ENCODE measurements around the gene PLXND1. TPM values are rescaled to one million over a fixed set of nuclear protein-coding genes. Genes with fewer than 3 reads are reported as not detected.

PLXND1 gene
- total RNA-seq, 1 experiment from 2014 or later = 47.3 TPM

GRCh38 chr3:129622933-129623332 lies 16.5 kb upstream of the PLXND1 start:
- H4K20me1 ChIP-seq (ENCODE audit: insufficient read depth) = no peaks in the 10 kb centered on the region
- ChIA-PET RAD21 (ENCODE audit: low non-redundant PET in 1 of 2, low total read pairs in 2 of 2, uncharacterized antibody in 2 of 2, unreplicated experiment in 2 of 2) (interaction anchor here in 1 of 2 experiments (0.6 kb wide), 1 partner anchor 175 kb away, joined by 4 read pairs; no protein-coding TSS in a partner anchor), CTCF (interaction anchor here (1.2 kb wide), 1 partner anchor 311 kb away, joined by 3 read pairs; no protein-coding TSS in a partner anchor), POLR2A (interaction anchor here (0.5 kb wide), 1 partner anchor 139 kb away, joined by 3 read pairs; no protein-coding TSS in a partner anchor)
- H3K4me3 ChIP-seq (replicated peaks in 1 of 2; ENCODE audit: low read depth in 1 of 2, low read length in 2 of 2) = no peak overlapping the region
- intact Hi-C loops (cut with micrococcal nuclease) = no loop called here
- no peaks in the 10 kb centered on the region for H3K27me3 ChIP-seq (ENCODE audit: insufficient read depth, low read length)
- no peaks in the 10 kb centered on the region for H3K9me2 ChIP-seq (ENCODE audit: insufficient read depth)
- H3K9me3 ChIP-seq (ENCODE audit: control insufficient read depth in 1 of 2, insufficient read depth in 1 of 2, low read depth in 1 of 2, low read length in 2 of 2) = no peaks in the 10 kb centered on the region
- BruUV-seq (replicated peaks) = no TSS peak
- H3K79me2 ChIP-seq (ENCODE audit: insufficient read depth, low read length) = no peaks in the 10 kb centered on the region
- DNase-seq (ENCODE audit: low read depth, low spot score) = no peak
- no peaks in the 10 kb centered on the region for H3K36me3 ChIP-seq (ENCODE audit: control insufficient read depth in 1 of 2, insufficient read depth in 2 of 2, low read length in 2 of 2)
- no peak overlapping the region for H2AFZ ChIP-seq (ENCODE audit: low read depth, low read length, poor library complexity, severe bottlenecking)
- no peak overlapping the region for H3K27ac ChIP-seq (ENCODE audit: low read depth, low read length)
- H3K4me1 ChIP-seq (ENCODE audit: control insufficient read depth in 1 of 2, insufficient read depth in 2 of 2, low read length in 2 of 2) = peaks cover 15 to 19% of the 10 kb centered on the region in 2 experiments
- ATAC-seq = no peak
- H3K4me2 ChIP-seq (ENCODE audit: low read length) = no peak overlapping the region
- no peak overlapping the region for H3K9ac ChIP-seq (ENCODE audit: low read length)
- TF ChIP-seq RAD21 (IDR thresholded peaks at IDR 0.05; ENCODE audit: low read depth) (no peak), YY1 (IDR thresholded peaks at IDR 0.05; ENCODE audit: extremely low read depth, insufficient replicate concordance, low read depth, low read length) (no peak), SIN3A (IDR thresholded peaks at IDR 0.05; ENCODE audit: low read depth) (no peak), ZFX (IDR thresholded peaks at IDR 0.05) (no peak), MAX (IDR thresholded peaks at IDR 0.05) (no peak), POLR2A (IDR thresholded peaks at IDR 0.05; ENCODE audit: borderline replicate concordance, extremely low read depth, insufficient read depth, insufficient read length) (no peak), ZNF274 (IDR thresholded peaks at IDR 0.05; ENCODE audit: low read depth, low read length) (no peak), ELF1 (IDR thresholded peaks at IDR 0.05; ENCODE audit: borderline replicate concordance, low read depth) (no peak), ATF3 (IDR thresholded peaks at IDR 0.05) (no peak), JUND (IDR thresholded peaks at IDR 0.05) (no peak), TCF7L2 (IDR thresholded peaks at IDR 0.05; ENCODE audit: borderline replicate concordance, extremely low read depth, insufficient read depth, insufficient read length) (no peak), ZBTB33 (IDR thresholded peaks at IDR 0.05; ENCODE audit: extremely low read depth, insufficient replicate concordance, low read length) (no peak), SP1 (IDR thresholded peaks at IDR 0.05; ENCODE audit: low read depth) (no peak), EZH2 (IDR thresholded peaks at IDR 0.05) (no peak), FOSL1 (IDR thresholded peaks at IDR 0.05; ENCODE audit: low read depth) (no peak), SRF (IDR thresholded peaks at IDR 0.05; ENCODE audit: low read depth) (no peak), REST (IDR thresholded peaks at IDR 0.05; ENCODE audit: low read depth) (no peak), EGR1 (IDR thresholded peaks at IDR 0.05; ENCODE audit: low read depth) (no peak), CBX3 (IDR thresholded peaks at IDR 0.05; ENCODE audit: low read depth) (no peak)

All from HCT116 (cell line).